Measurements from ENCODE around the gene ACSS2.

ACSS2 gene

DNA sequence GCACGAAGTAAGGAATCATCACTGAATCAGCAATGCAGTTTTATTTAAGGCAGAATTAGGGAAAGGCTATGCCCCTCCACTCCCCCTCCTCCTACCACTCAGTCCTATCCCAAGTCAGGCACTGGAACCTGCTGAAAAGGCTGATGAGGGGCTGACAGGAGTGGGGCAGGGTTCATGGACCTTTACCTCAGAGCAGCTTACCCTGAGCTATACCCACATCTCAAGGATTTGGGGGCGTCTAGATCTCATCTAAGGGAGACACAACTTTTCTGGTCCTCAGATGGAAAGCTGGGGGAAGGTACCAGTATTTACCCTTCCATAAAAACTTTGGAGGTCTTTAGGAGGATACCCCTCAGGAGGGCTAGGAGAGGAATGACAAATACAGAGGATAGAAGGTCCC, 52.0 kb downstream of the ACSS2 start:
- Histone ChIP-seq H2BK120ac (ENCODE audit: low read depth, low read length) (no peak overlapping the region), H3K4me1 (ENCODE audit: control insufficient read depth, insufficient read depth, low read depth, low read length) (peaks cover 11% of the 10 kb centered on the region), H3K18ac (ENCODE audit: low read depth in 1 of 2, low read length in 2 of 2) (no peak overlapping the region), H3K9me3 (ENCODE audit: control insufficient read depth, low read length) (no peaks in the 10 kb centered on the region), H3K4me3 (ENCODE audit: insufficient read depth in 1 of 2, low read depth in 1 of 2, low read length in 2 of 2) (no peak overlapping the region), H3K36me3 (ENCODE audit: control insufficient read depth in 1 of 2, insufficient read depth in 2 of 2, low read depth in 1 of 2, low read length in 2 of 2) (peaks cover 59 to 93% of the 10 kb centered on the region in 2 experiments), H3K27me3 (ENCODE audit: control insufficient read depth in 1 of 2, insufficient read depth in 1 of 2, low read length in 2 of 2) (no peaks in the 10 kb centered on the region), H4K8ac (ENCODE audit: low read length) (no peak overlapping the region), H3K79me1 (replicated peaks; ENCODE audit: low read length, poor library complexity, severe bottlenecking) (peaks cover 6% of the 10 kb centered on the region), H3K23ac (ENCODE audit: low read length in 2 of 2) (no peak overlapping the region), H2BK15ac (ENCODE audit: low read depth, poor library complexity, severe bottlenecking) (no peak overlapping the region), H3K4me2 (ENCODE audit: low read length, poor library complexity, severe bottlenecking) (no peak overlapping the region), H3K9ac (ENCODE audit: low read length) (no peak overlapping the region), H3K4ac (ENCODE audit: low read depth in 1 of 2, low read length in 2 of 2) (no peak overlapping the region), H3K27ac (ENCODE audit: low read length, poor library complexity, severe bottlenecking) (no peak overlapping the region), H2BK12ac (ENCODE audit: low read length in 2 of 2) (no peak overlapping the region), H2AK5ac (ENCODE audit: low read length, severe bottlenecking) (no peak overlapping the region), H4K91ac (ENCODE audit: low read length) (no peak overlapping the region), H2BK5ac (ENCODE audit: low read depth, low read length, poor library complexity, severe bottlenecking) (no peak overlapping the region), H3K14ac (ENCODE audit: low read length in 2 of 2) (no peak overlapping the region), H2AFZ (ENCODE audit: low read depth, low read length) (no peak overlapping the region)
- DNase-seq: no peak
- no CpG with 5 or more reads among the region's 2 CpGs for WGBS

DNA sequence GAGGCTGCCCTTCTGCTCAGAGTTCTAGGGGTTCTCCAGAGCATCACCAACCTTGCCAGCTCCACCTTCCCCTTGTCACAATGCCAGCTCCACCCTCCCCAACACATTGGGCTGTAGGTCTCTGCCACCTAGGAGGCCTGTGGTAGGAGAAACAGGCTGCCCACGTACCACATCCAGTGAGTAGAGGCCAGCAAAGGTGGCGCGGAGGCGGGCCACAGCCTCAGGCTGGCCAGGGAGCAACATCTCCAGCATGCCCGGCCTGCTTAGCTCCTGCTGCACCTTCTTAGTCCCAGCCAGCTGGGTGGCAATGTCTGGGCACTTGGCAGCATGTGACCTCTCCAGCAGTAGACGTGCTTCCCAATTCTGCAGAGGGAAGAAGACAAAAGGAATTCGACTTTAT, 55.4 kb downstream of the ACSS2 start:
- H2AK5ac ChIP-seq (ENCODE audit: low read length, severe bottlenecking): no peak overlapping the region
- WGBS: 93% methylated on average over 6 of the region's 7 CpGs

DNA sequence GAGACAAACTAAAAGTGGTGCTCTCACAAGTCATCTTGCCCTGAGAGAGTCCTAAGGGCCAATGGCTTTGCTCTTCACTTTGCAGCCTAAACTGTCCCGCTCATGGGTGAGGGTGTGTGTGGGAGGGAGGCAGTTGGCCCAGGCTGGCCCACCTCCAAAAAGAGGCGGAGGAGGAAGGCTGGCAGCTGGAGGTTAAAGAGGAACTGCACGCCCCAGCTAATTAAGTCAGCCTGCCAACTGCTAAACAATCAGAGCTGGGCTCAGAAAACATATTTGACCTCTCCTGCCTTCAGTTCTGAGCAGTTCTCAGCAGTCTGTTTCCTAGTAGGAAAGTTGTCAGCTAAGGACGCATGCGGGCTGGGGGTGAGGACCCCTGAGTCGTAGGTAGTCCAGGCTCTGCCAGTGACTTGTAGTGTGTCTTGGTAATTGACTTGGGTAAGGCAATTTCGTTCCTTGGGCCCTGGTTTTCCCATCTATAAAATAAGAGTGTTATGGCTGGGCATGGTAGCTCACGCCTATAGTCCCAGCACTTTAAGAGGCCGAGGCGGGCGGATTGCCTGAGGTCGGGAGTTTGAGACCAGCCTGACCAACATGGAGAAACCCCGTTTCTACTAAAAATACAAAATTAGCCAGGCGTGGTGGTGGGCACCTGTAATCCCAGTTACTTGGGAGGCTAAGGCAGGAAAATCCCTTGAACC, 62.2 kb downstream of the ACSS2 start:
- no peak overlapping the region for H3K9ac ChIP-seq (ENCODE audit: low read length)

More for the DNA sequence above, 55.4 kb downstream of the ACSS2 start:
- Histone ChIP-seq H2BK5ac (ENCODE audit: low read depth, low read length, poor library complexity, severe bottlenecking) (no peak overlapping the region), H3K79me1 (replicated peaks; ENCODE audit: low read length, poor library complexity, severe bottlenecking) (peaks cover 5% of the 10 kb centered on the region), H3K27ac (ENCODE audit: low read length, poor library complexity, severe bottlenecking) (no peak overlapping the region), H3K36me3 (ENCODE audit: control insufficient read depth in 1 of 2, insufficient read depth in 2 of 2, low read depth in 1 of 2, low read length in 2 of 2) (peaks cover 49 to 91% of the 10 kb centered on the region in 2 experiments), H2BK15ac (ENCODE audit: low read depth, poor library complexity, severe bottlenecking) (no peak overlapping the region), H3K4ac (ENCODE audit: low read depth in 1 of 2, low read length in 2 of 2) (no peak overlapping the region), H4K8ac (ENCODE audit: low read length) (no peak overlapping the region), H3K18ac (ENCODE audit: low read depth in 1 of 2, low read length in 2 of 2) (no peak overlapping the region), H3K27me3 (ENCODE audit: control insufficient read depth in 1 of 2, insufficient read depth in 1 of 2, low read length in 2 of 2) (no peaks in the 10 kb centered on the region), H2BK12ac (ENCODE audit: low read length in 2 of 2) (no peak overlapping the region), H3K4me2 (ENCODE audit: low read length, poor library complexity, severe bottlenecking) (no peak overlapping the region), H3K9ac (ENCODE audit: low read length) (no peak overlapping the region), H3K23ac (ENCODE audit: low read length in 2 of 2) (no peak overlapping the region), H3K14ac (ENCODE audit: low read length in 2 of 2) (peak overlapping the region in 1 of 2 experiments; percentile 18), H3K4me1 (ENCODE audit: control insufficient read depth, insufficient read depth, low read depth, low read length) (peaks cover 8% of the 10 kb centered on the region), H2BK120ac (ENCODE audit: low read depth, low read length) (no peak overlapping the region), H4K91ac (ENCODE audit: low read length) (no peak overlapping the region), H3K4me3 (ENCODE audit: insufficient read depth in 1 of 2, low read depth in 1 of 2, low read length in 2 of 2) (peak overlapping the region in 1 of 2 experiments; percentile 21), H2AFZ (ENCODE audit: low read depth, low read length) (no peak overlapping the region), H3K9me3 (ENCODE audit: control insufficient read depth, low read length) (no peaks in the 10 kb centered on the region)
- no peak for DNase-seq

DNA sequence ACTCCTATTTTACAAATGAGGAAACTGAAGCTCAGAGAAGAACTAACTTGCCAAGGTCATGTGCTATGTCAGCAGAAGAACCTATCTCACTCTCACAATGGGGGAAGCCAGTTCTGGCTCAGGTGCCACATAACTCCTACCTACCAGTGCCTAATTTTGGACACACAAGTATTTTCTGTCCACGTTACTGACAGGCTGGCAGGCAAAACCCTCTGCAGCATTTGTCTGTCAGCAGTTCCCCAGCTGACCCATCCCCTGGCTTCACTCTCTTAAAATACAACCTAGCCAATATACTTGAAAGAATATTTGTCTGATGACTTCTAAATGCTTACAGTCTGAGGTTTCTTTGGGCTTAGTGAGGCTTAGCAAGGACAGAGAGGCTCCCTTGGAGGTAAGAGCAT, 63.7 kb downstream of the ACSS2 start:
- Histone ChIP-seq H2BK120ac (ENCODE audit: low read depth, low read length) (no peak overlapping the region), H2BK5ac (ENCODE audit: low read depth, low read length, poor library complexity, severe bottlenecking) (no peak overlapping the region), H3K23ac (ENCODE audit: low read length in 2 of 2) (no peak overlapping the region), H2BK12ac (ENCODE audit: low read length in 2 of 2) (no peak overlapping the region), H3K27ac (ENCODE audit: low read length, poor library complexity, severe bottlenecking) (peak overlapping the region; percentile 71), H2BK15ac (ENCODE audit: low read depth, poor library complexity, severe bottlenecking) (no peak overlapping the region), H3K4ac (ENCODE audit: low read depth in 1 of 2, low read length in 2 of 2) (no peak overlapping the region), H3K4me1 (ENCODE audit: control insufficient read depth, insufficient read depth, low read depth, low read length) (peaks cover 6% of the 10 kb centered on the region), H3K9ac (ENCODE audit: low read length) (no peak overlapping the region), H3K14ac (ENCODE audit: low read length in 2 of 2) (no peak overlapping the region), H3K36me3 (ENCODE audit: control insufficient read depth in 1 of 2, insufficient read depth in 2 of 2, low read depth in 1 of 2, low read length in 2 of 2) (peaks cover 34 to 87% of the 10 kb centered on the region in 2 experiments), H3K79me1 (replicated peaks; ENCODE audit: low read length, poor library complexity, severe bottlenecking) (peaks cover 15% of the 10 kb centered on the region), H3K4me2 (ENCODE audit: low read length, poor library complexity, severe bottlenecking) (no peak overlapping the region), H3K27me3 (ENCODE audit: control insufficient read depth in 1 of 2, insufficient read depth in 1 of 2, low read length in 2 of 2) (no peaks in the 10 kb centered on the region), H2AK5ac (ENCODE audit: low read length, severe bottlenecking) (no peak overlapping the region), H3K18ac (ENCODE audit: low read depth in 1 of 2, low read length in 2 of 2) (no peak overlapping the region), H3K9me3 (ENCODE audit: control insufficient read depth, low read length) (no peaks in the 10 kb centered on the region), H4K91ac (ENCODE audit: low read length) (no peak overlapping the region), H3K4me3 (ENCODE audit: insufficient read depth in 1 of 2, low read depth in 1 of 2, low read length in 2 of 2) (no peak overlapping the region), H2AFZ (ENCODE audit: low read depth, low read length) (no peak overlapping the region), H4K8ac (ENCODE audit: low read length) (no peak overlapping the region)
- DNase-seq: no peak
- 88% methylated on average over 1 of the region's 1 CpG for WGBS

More for the DNA sequence above, 62.2 kb downstream of the ACSS2 start:
- Histone ChIP-seq H3K36me3 (ENCODE audit: control insufficient read depth in 1 of 2, insufficient read depth in 2 of 2, low read depth in 1 of 2, low read length in 2 of 2) (peaks cover 30 to 84% of the 10 kb centered on the region in 2 experiments), H2BK5ac (ENCODE audit: low read depth, low read length, poor library complexity, severe bottlenecking) (no peak overlapping the region), H3K4ac (ENCODE audit: low read depth in 1 of 2, low read length in 2 of 2) (no peak overlapping the region), H3K79me1 (replicated peaks; ENCODE audit: low read length, poor library complexity, severe bottlenecking) (peaks cover 13% of the 10 kb centered on the region), H3K27me3 (ENCODE audit: control insufficient read depth in 1 of 2, insufficient read depth in 1 of 2, low read length in 2 of 2) (no peaks in the 10 kb centered on the region), H2AFZ (ENCODE audit: low read depth, low read length) (no peak overlapping the region), H3K14ac (ENCODE audit: low read length in 2 of 2) (no peak overlapping the region), H4K8ac (ENCODE audit: low read length) (no peak overlapping the region), H3K4me2 (ENCODE audit: low read length, poor library complexity, severe bottlenecking) (no peak overlapping the region), H2BK12ac (ENCODE audit: low read length in 2 of 2) (no peak overlapping the region), H4K91ac (ENCODE audit: low read length) (no peak overlapping the region), H3K18ac (ENCODE audit: low read depth in 1 of 2, low read length in 2 of 2) (no peak overlapping the region), H3K4me1 (ENCODE audit: control insufficient read depth, insufficient read depth, low read depth, low read length) (peaks cover 4% of the 10 kb centered on the region), H2AK5ac (ENCODE audit: low read length, severe bottlenecking) (peak overlapping the region; percentile 50), H3K4me3 (ENCODE audit: insufficient read depth in 1 of 2, low read depth in 1 of 2, low read length in 2 of 2) (no peak overlapping the region), H2BK15ac (ENCODE audit: low read depth, poor library complexity, severe bottlenecking) (peak overlapping the region; percentile 9), H2BK120ac (ENCODE audit: low read depth, low read length) (no peak overlapping the region), H3K23ac (ENCODE audit: low read length in 2 of 2) (no peak overlapping the region), H3K9me3 (ENCODE audit: control insufficient read depth, low read length) (no peaks in the 10 kb centered on the region), H3K27ac (ENCODE audit: low read length, poor library complexity, severe bottlenecking) (no peak overlapping the region)
- WGBS: 95% methylated on average over 12 of the region's 14 CpGs
- DNase-seq: no peak
